Breast epithelium (tissue), 4 donors: ENCODE data around the gene ENPP6. TPM values are rescaled to one million over a fixed set of nuclear protein-coding genes. Genes with fewer than 3 reads are reported as not detected.
"Not testable (repeated sequence)": the region's sequence is repeated elsewhere in the genome, so short reads cannot be mapped to it uniquely, and the experiment has no call there.

Source experiments
- DNase-seq, 2 donors: peaks; one replicate each; pipeline ENCODE4 v3.0.0-alpha.2; 2019; ENCODE audit warnings: low spot score in 2 of 2
- H3K27ac ChIP-seq, 2 donors: fragments of 200-600 bp; sonication (generic) in 1 of 2; one replicate each; pipeline ENCODE4 v1.5.1; 2016 to 2019; ENCODE audit warnings: mild to moderate bottlenecking in 1 of 2
- H3K27me3 ChIP-seq, 2 donors: fragments of 200-600 bp; sonication (generic) in 1 of 2; one replicate each; pipeline versions ENCODE4 v1.5.1 to v1.6.0; 2017 to 2019; ENCODE audit warnings: control low read depth in 1 of 2, mild to moderate bottlenecking in 1 of 2
- H3K36me3 ChIP-seq: fragments of 200-600 bp; one replicate; pipeline ENCODE4 v1.5.1; 2019
- H3K4me1 ChIP-seq, 2 donors: fragments of 200-600 bp; sonication (generic); one replicate each; pipeline ENCODE4 v1.5.1; 2016 to 2019; ENCODE audit warnings: control low read depth in 1 of 2
- H3K4me3 ChIP-seq, 3 donors: fragments of 200-600 bp; sonication (generic); 1 replicate in 2 of 3; 2 replicates in 1 of 3; pipeline ENCODE4 v1.5.1; 2016 to 2019; ENCODE audit warnings: mild to moderate bottlenecking in 3 of 3, moderate library complexity in 2 of 3
- H3K9me3 ChIP-seq, 2 donors: fragments of 200-600 bp; sonication (generic) in 1 of 2; one replicate each; pipeline ENCODE4 v1.5.1; 2016 to 2019; ENCODE audit warnings: control low read depth in 1 of 2
- POLR2A ChIP-seq: fragments of 450-650 bp; IDR thresholded peaks from one replicate; pipeline ENCODE4 v1.6.1; 2016; ENCODE audit warnings: antibody characterized with exemption, mild to moderate bottlenecking, moderate library complexity
- POLR2AphosphoS5 ChIP-seq, 3 donors: sonication (generic); formaldehyde crosslinking; IDR thresholded peaks; one replicate each; pipeline ENCODE4 v1.6.1; 2017; ENCODE audit warnings: antibody characterized with exemption in 3 of 3
- intact Hi-C: fragments of 100-400 bp; cut with DNase I; formaldehyde crosslinking; loops from one replicate; pipeline ENCODE4 v1.15.1; 2023; ENCODE audit warnings: low total_unique reads
- total RNA-seq, 3 donors: library from RNA; depleted of rRNA; stranded (reverse); fragments of >200 nt; gene quantifications; one replicate each; pipeline ENCODE4 v1.1.0, GENCODE V29; 2016
- TF ChIP-seq, protein P1 (sequence below), 3 donors: fragments of 450-650 bp; IDR thresholded peaks; one replicate each; pipeline ENCODE4 v1.5.1; 2016 to 2017; ENCODE audit warnings: antibody characterized with exemption in 3 of 3, mild to moderate bottlenecking in 3 of 3, moderate library complexity in 3 of 3

ENPP6 gene
- total RNA-seq, 3 donors from 2014 or later = 0.16 to 0.59 (median 0.33) TPM

- intact Hi-C loops = no loop called here
- no peak for DNase-seq
- no peaks in the 10 kb centered on the region for H3K36me3 ChIP-seq
- H3K4me3 ChIP-seq = no peak overlapping the region
- no peak overlapping the region for H3K27ac ChIP-seq
- H3K4me1 ChIP-seq = no peaks in the 10 kb centered on the region
- no peak for TF ChIP-seq POLR2A
- TF ChIP-seq POLR2AphosphoS5 (IDR thresholded peaks at IDR 0.05) = no peak
- TF ChIP-seq, protein P1, sequence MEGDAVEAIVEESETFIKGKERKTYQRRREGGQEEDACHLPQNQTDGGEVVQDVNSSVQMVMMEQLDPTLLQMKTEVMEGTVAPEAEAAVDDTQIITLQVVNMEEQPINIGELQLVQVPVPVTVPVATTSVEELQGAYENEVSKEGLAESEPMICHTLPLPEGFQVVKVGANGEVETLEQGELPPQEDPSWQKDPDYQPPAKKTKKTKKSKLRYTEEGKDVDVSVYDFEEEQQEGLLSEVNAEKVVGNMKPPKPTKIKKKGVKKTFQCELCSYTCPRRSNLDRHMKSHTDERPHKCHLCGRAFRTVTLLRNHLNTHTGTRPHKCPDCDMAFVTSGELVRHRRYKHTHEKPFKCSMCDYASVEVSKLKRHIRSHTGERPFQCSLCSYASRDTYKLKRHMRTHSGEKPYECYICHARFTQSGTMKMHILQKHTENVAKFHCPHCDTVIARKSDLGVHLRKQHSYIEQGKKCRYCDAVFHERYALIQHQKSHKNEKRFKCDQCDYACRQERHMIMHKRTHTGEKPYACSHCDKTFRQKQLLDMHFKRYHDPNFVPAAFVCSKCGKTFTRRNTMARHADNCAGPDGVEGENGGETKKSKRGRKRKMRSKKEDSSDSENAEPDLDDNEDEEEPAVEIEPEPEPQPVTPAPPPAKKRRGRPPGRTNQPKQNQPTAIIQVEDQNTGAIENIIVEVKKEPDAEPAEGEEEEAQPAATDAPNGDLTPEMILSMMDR (IDR thresholded peaks at IDR 0.05) = no peak
- H3K9me3 ChIP-seq = no peaks in the 10 kb centered on the region
- H3K27me3 ChIP-seq = peaks cover 0 to 4% of the 10 kb centered on the region in 2 donors
Observed at GRCh38 chr4:184228056-184228705, 10.5 kb upstream of the ENPP6 start.

- no peak overlapping the region for H3K27ac ChIP-seq
- TF ChIP-seq POLR2AphosphoS5 (IDR thresholded peaks at IDR 0.05) (no peak), POLR2A (no peak)
- TF ChIP-seq, protein P1 (IDR thresholded peaks at IDR 0.05) = no peak
- no peaks in the 10 kb centered on the region for H3K36me3 ChIP-seq
- DNase-seq = no peak
- H3K4me1 ChIP-seq = no peaks in the 10 kb centered on the region
- intact Hi-C loops = no loop called here
- H3K4me3 ChIP-seq = no peak overlapping the region
- no peaks in the 10 kb centered on the region for H3K9me3 ChIP-seq
- no peaks in the 10 kb centered on the region for H3K27me3 ChIP-seq
Observed at GRCh38 chr4:184216515-184216914, 1.2 kb downstream of the ENPP6 start.

DNA sequence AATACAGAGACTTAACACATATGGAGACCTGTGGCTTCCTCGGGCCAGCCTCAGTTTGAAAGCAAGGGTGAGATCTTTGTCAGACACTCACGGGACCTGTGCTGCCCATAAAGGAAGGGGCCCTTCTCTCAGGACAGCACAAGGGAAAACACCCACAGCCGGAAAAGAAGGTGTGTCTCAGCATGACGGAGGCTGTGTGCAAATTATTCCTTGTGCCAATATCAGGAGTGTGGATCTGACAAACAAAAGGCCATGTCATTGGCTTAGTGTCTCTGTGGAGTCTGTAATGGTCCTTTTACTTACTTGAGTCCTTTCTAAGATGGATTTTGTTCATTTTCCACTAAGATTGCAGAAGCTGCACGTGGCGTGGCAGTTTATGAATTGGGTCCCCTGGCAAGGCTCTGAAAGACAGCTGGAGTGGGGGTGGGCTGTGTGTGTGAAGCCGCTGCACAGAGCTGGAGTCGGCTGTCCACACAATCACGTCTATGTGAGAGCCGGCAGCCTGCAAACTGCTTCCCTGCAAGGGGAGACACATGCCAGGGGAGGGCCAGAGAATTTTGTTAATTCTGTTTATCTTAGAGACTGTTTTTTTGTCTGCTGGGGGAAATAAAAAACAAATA lies 1.9 kb downstream of the ENPP6 start:
- Histone ChIP-seq H3K27me3 (no peaks in the 10 kb centered on the region), H3K9me3 (no peaks in the 10 kb centered on the region), H3K36me3 (no peaks in the 10 kb centered on the region), H3K27ac (no peak overlapping the region), H3K4me1 (no peaks in the 10 kb centered on the region), H3K4me3 (no peak overlapping the region)
- intact Hi-C loops = no loop called here
- no peak for DNase-seq
- no peak for TF ChIP-seq POLR2A
- no peak for TF ChIP-seq POLR2AphosphoS5 (IDR thresholded peaks at IDR 0.05)
- TF ChIP-seq, protein P1 (IDR thresholded peaks at IDR 0.05) = no peak

- Histone ChIP-seq H3K4me1 (no peaks in the 10 kb centered on the region), H3K9me3 (no peaks in the 10 kb centered on the region), H3K27ac (no peak overlapping the region), H3K27me3 (no peaks in the 10 kb centered on the region), H3K36me3 (no peaks in the 10 kb centered on the region), H3K4me3 (no peak overlapping the region)
- no peak for DNase-seq
- intact Hi-C loops = no loop called here
- TF ChIP-seq POLR2A (no peak), POLR2AphosphoS5 (IDR thresholded peaks at IDR 0.05) (no peak)
- TF ChIP-seq, protein P1 (IDR thresholded peaks at IDR 0.05) = no peak
Observed at GRCh38 chr4:184214931-184215330, 2.7 kb downstream of the ENPP6 start.

- DNase-seq, H3K4me1 ChIP-seq, intact Hi-C loops: not testable (repeated sequence)
Observed at GRCh38 chr4:184207734-184208607, 9.7 kb downstream of the ENPP6 start.

More at GRCh38 chr4:184207734-184208607, 9.7 kb downstream of the ENPP6 start:
- H3K27me3 ChIP-seq, H3K27ac ChIP-seq, H3K9me3 ChIP-seq, H3K4me3 ChIP-seq, H3K36me3 ChIP-seq: not testable (repeated sequence)
